ENCODE results near the gene CAMKMT. TPM values are rescaled to one million over a fixed set of nuclear protein-coding genes. Genes with fewer than 3 reads are reported as not detected.

Gene CAMKMT
- total and polyA plus RNA-seq, 2 donors (not counting 1 experiment from before 2014, with no cell fraction given) = 6.2 to 23.3 TPM

GRCh38 chr2:44546459-44547127 is 184.8 kb downstream of the CAMKMT start:
- no CpG with 5 or more reads among the region's 2 CpGs for WGBS (ENCODE audit: insufficient coverage)

More at GRCh38 chr2:44546459-44547127, 184.8 kb downstream of the CAMKMT start:
- Histone ChIP-seq H3K27ac (ENCODE audit: low read length in 2 of 2) (no peak overlapping the region), H3K36me3 (replicated peaks in 1 of 2; ENCODE audit: control extremely low read depth in 1 of 2, control insufficient read depth in 1 of 2, extremely low read depth in 1 of 2, insufficient read depth in 2 of 2, low read length in 1 of 2) (no peaks in the 10 kb centered on the region), H3K9me3 (ENCODE audit: control extremely low read depth in 1 of 3, control insufficient read depth in 2 of 3, insufficient read depth in 1 of 3, low read length in 2 of 3) (no peaks in the 10 kb centered on the region), H3K4me3 (ENCODE audit: control extremely low read depth in 1 of 5, extremely low read depth in 1 of 5, insufficient read depth in 1 of 5, low read depth in 2 of 5, low read length in 4 of 5) (no peak overlapping the region), H3K79me2 (ENCODE audit: control insufficient read depth, insufficient read depth, low read length) (no peaks in the 10 kb centered on the region), H4K20me1 (ENCODE audit: control insufficient read depth, insufficient read depth, low read length, poor library complexity, severe bottlenecking) (no peaks in the 10 kb centered on the region), H3K4me1 (ENCODE audit: control insufficient read depth in 2 of 2, insufficient read depth in 2 of 2, low read length in 2 of 2) (no peaks in the 10 kb centered on the region), H2AFZ (ENCODE audit: insufficient read depth, low read depth, low read length, poor library complexity, severe bottlenecking) (no peak overlapping the region), H3K9ac (ENCODE audit: low read length) (no peak overlapping the region), H3K4me2 (replicated peaks; ENCODE audit: low read depth, low read length, poor library complexity, severe bottlenecking) (no peak overlapping the region), H3K27me3 (replicated peaks in 1 of 4; ENCODE audit: control extremely low read depth in 1 of 4, control insufficient read depth in 3 of 4, insufficient read depth in 4 of 4, low read length in 3 of 4) (no peaks in the 10 kb centered on the region)
- no peak overlapping the region for H3K4me3 Mint-ChIP-seq
- H3K27ac Mint-ChIP-seq = no peak overlapping the region
- ChIA-PET CTCF (no interaction called here), POLR2A (no interaction called here)
- intact Hi-C loops (cut with micrococcal nuclease) = no loop called here
- no peak for DNase-seq
- H3K4me1 Mint-ChIP-seq = no peaks in the 10 kb centered on the region
- H3K9me3 Mint-ChIP-seq (ENCODE audit: insufficient read depth) = no peaks in the 10 kb centered on the region
- ATAC-seq (ENCODE audit: low read depth) = no peak
- no peaks in the 10 kb centered on the region for H3K27me3 Mint-ChIP-seq
- TF ChIP-seq EZH2 (IDR thresholded peaks at IDR 0.05; ENCODE audit: borderline replicate concordance, insufficient read depth, low read depth, low read length, poor library complexity, severe bottlenecking) = no peak
- TF ChIP-seq CTCF (IDR thresholded peaks at IDR 0.05) = no peak

All from B cell (primary cell).